SK-N-SH treated with all-trans-retinoic acid at 6 μM for 48 hours (cell line): ENCODE data around the gene UVSSA.

Experiments
- ATAC-seq: fragments of 200-7000 bp; cut with Tn5 transposase; 3 replicates; pipeline ENCODE4 v1.9.1; 2020; ENCODE audit warnings: mild to moderate bottlenecking, moderate library complexity
- ARNTL ChIP-seq: fragments of 450-650 bp; formaldehyde crosslinking; IDR thresholded peaks from 2 replicates; pipeline ENCODE4 v1.5.0; 2020; ENCODE audit warnings: low read depth, mild to moderate bottlenecking, moderate library complexity, borderline replicate concordance
- BACH2 ChIP-seq: fragments of 250-450 bp; sonication (Bioruptor Pico); IDR thresholded peaks from 2 replicates; pipeline ENCODE4 v1.9.0; 2021; ENCODE audit warnings: mild to moderate bottlenecking, borderline replicate concordance
- CREB5 ChIP-seq: fragments of 250-450 bp; sonication (Bioruptor Pico); IDR thresholded peaks from 2 replicates; pipeline ENCODE4 v1.5.1; 2020; ENCODE audit warnings: low read depth, mild to moderate bottlenecking, moderate library complexity
- ESRRG ChIP-seq: fragments of 250-450 bp; sonication (Bioruptor Pico); IDR thresholded peaks from 2 replicates; pipeline ENCODE4 v1.6.1; 2021; ENCODE audit warnings: mild to moderate bottlenecking
- GLIS3 ChIP-seq: fragments of 250-450 bp; sonication (Bioruptor Pico); IDR thresholded peaks from 2 replicates; pipeline ENCODE4 v1.5.0; 2020; ENCODE audit warnings: mild to moderate bottlenecking, moderate library complexity
- OSR1 ChIP-seq: fragments of 250-450 bp; sonication (Bioruptor Pico); IDR thresholded peaks from 2 replicates; pipeline ENCODE4 v1.8.0; 2022; ENCODE audit warnings: moderate library complexity, mild to moderate bottlenecking, inconsistent platforms
- POU6F1 ChIP-seq: fragments of 250-450 bp; sonication (Bioruptor Pico); IDR thresholded peaks from 2 replicates; pipeline ENCODE4 v1.8.0; 2021; ENCODE audit warnings: low read depth, mild to moderate bottlenecking, moderate library complexity, borderline replicate concordance
- PPARA ChIP-seq: fragments of 250-450 bp; sonication (Bioruptor Pico); IDR thresholded peaks from 2 replicates; pipeline ENCODE4 v1.5.0; 2020; ENCODE audit warnings: mild to moderate bottlenecking, borderline replicate concordance
- RARB ChIP-seq: fragments of 250-450 bp; sonication (Bioruptor Pico); IDR thresholded peaks from 2 replicates; pipeline ENCODE4 v1.8.0; 2021; ENCODE audit warnings: mild to moderate bottlenecking, moderate library complexity
- SNAI2 ChIP-seq: fragments of 250-450 bp; sonication (Bioruptor Pico); IDR thresholded peaks from 2 replicates; pipeline ENCODE4 v1.5.0; 2020; ENCODE audit warnings: mild to moderate bottlenecking, moderate library complexity
- TCF4 ChIP-seq: fragments of 250-450 bp; sonication (Bioruptor Pico); IDR thresholded peaks from 2 replicates; pipeline ENCODE4 v1.8.0; 2021; ENCODE audit warnings: mild to moderate bottlenecking, moderate library complexity, borderline replicate concordance
- TOX ChIP-seq: fragments of 250-450 bp; sonication (Bioruptor Pico); IDR thresholded peaks from 2 replicates; pipeline ENCODE4 v1.8.0; 2021; ENCODE audit warnings: mild to moderate bottlenecking, moderate library complexity, borderline replicate concordance
- TSHZ2 ChIP-seq: fragments of 250-450 bp; sonication (Bioruptor Pico); IDR thresholded peaks from 2 replicates; pipeline ENCODE4 v1.5.0; 2020; ENCODE audit warnings: mild to moderate bottlenecking, moderate library complexity
- ZC3H10 ChIP-seq: fragments of 250-450 bp; sonication (Bioruptor Pico); IDR thresholded peaks from 2 replicates; pipeline ENCODE4 v1.5.1; 2021; ENCODE audit warnings: mild to moderate bottlenecking, moderate library complexity
- ZFP3 ChIP-seq: fragments of 250-450 bp; sonication (Bioruptor Pico); IDR thresholded peaks from 2 replicates; pipeline ENCODE4 v1.5.0; 2020; ENCODE audit warnings: mild to moderate bottlenecking, moderate library complexity
- ZFP30 ChIP-seq: fragments of 450-650 bp; formaldehyde crosslinking; IDR thresholded peaks from 2 replicates; pipeline ENCODE4 v1.5.0; 2022; ENCODE audit warnings: mild to moderate bottlenecking, moderate library complexity
- ZNF565 ChIP-seq: fragments of 450-650 bp; formaldehyde crosslinking; conservative IDR thresholded peaks from 2 replicates; pipeline ENCODE4 v1.5.0; 2020; ENCODE audit warnings: low read depth, mild to moderate bottlenecking, moderate library complexity
- ZNF70 ChIP-seq: fragments of 450-650 bp; formaldehyde crosslinking; IDR thresholded peaks from 2 replicates; pipeline ENCODE4 v1.5.0; 2020; ENCODE audit warnings: mild to moderate bottlenecking, moderate library complexity
- TF ChIP-seq, protein P1 (sequence below): fragments of 250-450 bp; sonication (Bioruptor Pico); IDR thresholded peaks from 2 replicates; pipeline ENCODE4 v1.8.0; 2020; ENCODE audit warnings: mild to moderate bottlenecking, moderate library complexity, borderline replicate concordance
- TF ChIP-seq, protein P2 (sequence below): fragments of 250-450 bp; sonication (Bioruptor Pico); IDR thresholded peaks from 2 replicates; pipeline ENCODE4 v1.5.1; 2021; ENCODE audit warnings: mild to moderate bottlenecking, moderate library complexity

UVSSA gene

DNA sequence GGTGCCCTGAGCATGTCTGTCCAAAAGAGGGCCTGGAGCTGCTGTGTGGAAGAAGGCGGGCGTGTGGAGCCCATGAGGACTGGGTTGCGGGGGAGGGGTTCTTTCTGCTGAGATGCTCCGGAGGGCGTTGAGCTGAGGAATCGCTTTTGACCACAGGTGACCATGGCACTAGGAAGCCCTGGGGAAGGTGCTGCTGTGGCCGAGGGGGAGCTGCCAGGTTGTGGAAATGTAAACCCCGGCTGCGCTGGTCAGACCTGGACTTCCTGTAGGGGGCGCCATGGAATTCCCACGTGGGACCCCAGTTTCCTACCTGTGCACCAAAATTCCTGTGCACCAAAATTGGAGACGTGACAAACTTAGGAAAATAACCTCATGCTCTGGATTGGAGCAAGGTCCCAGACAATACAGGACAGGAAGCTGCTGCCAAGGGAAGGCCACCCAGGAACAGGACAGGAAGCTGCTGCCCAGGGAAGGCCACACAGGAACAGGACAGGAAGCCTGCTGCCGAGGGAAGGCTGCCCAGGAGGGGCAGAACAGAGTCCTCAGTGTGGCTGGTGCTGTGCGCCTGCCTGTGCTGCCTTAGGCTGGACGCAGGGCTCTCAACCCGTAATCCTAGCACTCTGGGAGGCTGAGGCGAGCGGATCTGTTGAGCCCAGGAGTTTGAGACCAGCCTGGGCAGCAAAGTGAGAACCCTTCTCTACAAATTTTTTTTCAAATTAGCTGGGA is 28.4 kb upstream of the UVSSA start (continued):
- TF ChIP-seq, protein P1, sequence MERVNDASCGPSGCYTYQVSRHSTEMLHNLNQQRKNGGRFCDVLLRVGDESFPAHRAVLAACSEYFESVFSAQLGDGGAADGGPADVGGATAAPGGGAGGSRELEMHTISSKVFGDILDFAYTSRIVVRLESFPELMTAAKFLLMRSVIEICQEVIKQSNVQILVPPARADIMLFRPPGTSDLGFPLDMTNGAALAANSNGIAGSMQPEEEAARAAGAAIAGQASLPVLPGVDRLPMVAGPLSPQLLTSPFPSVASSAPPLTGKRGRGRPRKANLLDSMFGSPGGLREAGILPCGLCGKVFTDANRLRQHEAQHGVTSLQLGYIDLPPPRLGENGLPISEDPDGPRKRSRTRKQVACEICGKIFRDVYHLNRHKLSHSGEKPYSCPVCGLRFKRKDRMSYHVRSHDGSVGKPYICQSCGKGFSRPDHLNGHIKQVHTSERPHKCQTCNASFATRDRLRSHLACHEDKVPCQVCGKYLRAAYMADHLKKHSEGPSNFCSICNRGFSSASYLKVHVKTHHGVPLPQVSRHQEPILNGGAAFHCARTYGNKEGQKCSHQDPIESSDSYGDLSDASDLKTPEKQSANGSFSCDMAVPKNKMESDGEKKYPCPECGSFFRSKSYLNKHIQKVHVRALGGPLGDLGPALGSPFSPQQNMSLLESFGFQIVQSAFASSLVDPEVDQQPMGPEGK (CRISPR knock-in tag), result no peak
- TF ChIP-seq ZC3H10, result no peak
- TF ChIP-seq, protein P2, sequence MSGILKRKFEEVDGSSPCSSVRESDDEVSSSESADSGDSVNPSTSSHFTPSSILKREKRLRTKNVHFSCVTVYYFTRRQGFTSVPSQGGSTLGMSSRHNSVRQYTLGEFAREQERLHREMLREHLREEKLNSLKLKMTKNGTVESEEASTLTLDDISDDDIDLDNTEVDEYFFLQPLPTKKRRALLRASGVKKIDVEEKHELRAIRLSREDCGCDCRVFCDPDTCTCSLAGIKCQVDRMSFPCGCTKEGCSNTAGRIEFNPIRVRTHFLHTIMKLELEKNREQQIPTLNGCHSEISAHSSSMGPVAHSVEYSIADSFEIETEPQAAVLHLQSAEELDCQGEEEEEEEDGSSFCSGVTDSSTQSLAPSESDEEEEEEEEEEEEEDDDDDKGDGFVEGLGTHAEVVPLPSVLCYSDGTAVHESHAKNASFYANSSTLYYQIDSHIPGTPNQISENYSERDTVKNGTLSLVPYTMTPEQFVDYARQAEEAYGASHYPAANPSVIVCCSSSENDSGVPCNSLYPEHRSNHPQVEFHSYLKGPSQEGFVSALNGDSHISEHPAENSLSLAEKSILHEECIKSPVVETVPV (CRISPR knock-in tag), result no peak
- TF ChIP-seq PPARA (CRISPR knock-in tag), result no peak
- TF ChIP-seq GLIS3, result no peak

GRCh38 chr4:1321486-1321885 is 25.5 kb upstream of the UVSSA start:
- ATAC-seq, result no peak
- TF ChIP-seq ESRRG (CRISPR knock-in tag), result no peak
- TF ChIP-seq, protein P2 (CRISPR knock-in tag), result no peak
- no peak for TF ChIP-seq TOX (CRISPR knock-in tag)
- no peak for TF ChIP-seq ZFP30 (CRISPR knock-in tag)
- TF ChIP-seq CREB5 (CRISPR knock-in tag), result no peak
- TF ChIP-seq ZNF70 (CRISPR knock-in tag), result no peak
- no peak for TF ChIP-seq PPARA (CRISPR knock-in tag)
- TF ChIP-seq TCF4 (CRISPR knock-in tag), result no peak
- no peak for TF ChIP-seq ZFP3 (CRISPR knock-in tag)
- TF ChIP-seq, protein P1 (CRISPR knock-in tag), result no peak
- no peak for TF ChIP-seq SNAI2
- TF ChIP-seq BACH2 (CRISPR knock-in tag), result no peak
- no peak for TF ChIP-seq GLIS3
- TF ChIP-seq ZNF565 (CRISPR knock-in tag), result no peak
- no peak for TF ChIP-seq OSR1 (CRISPR knock-in tag)
- TF ChIP-seq RARB (CRISPR knock-in tag), result no peak
- TF ChIP-seq POU6F1 (CRISPR knock-in tag), result no peak
- no peak for TF ChIP-seq TSHZ2
- no peak for TF ChIP-seq ARNTL (CRISPR knock-in tag)
